K562 (cell line): ENCODE results near the gene DNAI7.

Source experiments
- BCOR ChIP-seq: fragments of 450-650 bp; IDR thresholded peaks from 2 replicates; pipeline ENCODE4 v1.6.1; 2016
- MAX ChIP-seq: sonication (generic); formaldehyde crosslinking; IDR thresholded peaks from 2 replicates; pipeline ENCODE4 v1.9.0; 2022; ENCODE audit warnings: mild to moderate bottlenecking, missing genetic modification reagents
- MTA2 ChIP-seq: fragments of 450-650 bp; IDR thresholded peaks from 2 replicates; pipeline ENCODE4 v1.6.1; 2016; ENCODE audit warnings: low read depth
- NR2F6 ChIP-seq: fragments of 450-650 bp; formaldehyde crosslinking; IDR thresholded peaks from 2 replicates; pipeline ENCODE4 v1.4.0; 2020; ENCODE audit warnings: mild to moderate bottlenecking
- POLR2A ChIP-seq: fragments of 450-650 bp; conservative IDR thresholded peaks from 2 replicates; pipeline ENCODE4 v1.6.1; 2016
- POLR2AphosphoS5 ChIP-seq: IDR thresholded peaks from 2 replicates; pipeline ENCODE4 v1.6.1; 2011; ENCODE audit warnings: mild to moderate bottlenecking, low read depth, low read length, moderate library complexity; ENCODE audit not compliant: control insufficient read depth, insufficient read depth
- RAD21 ChIP-seq, 2 experiments: fragments of 250-450 bp in 1 of 2; fragments of 450-650 bp in 1 of 2; sonication (Bioruptor Pico) in 1 of 2; formaldehyde crosslinking in 1 of 2; IDR thresholded peaks in 1 of 2; conservative IDR thresholded peaks in 1 of 2; 2 replicates each; pipeline versions ENCODE4 v1.4.0 to v1.8.0; 2020 to 2022; ENCODE audit warnings: mild to moderate bottlenecking in 2 of 2, moderate library complexity in 1 of 2
- TEAD4 ChIP-seq, 2 experiments: sonication (generic) in 1 of 2; formaldehyde crosslinking in 1 of 2; IDR thresholded peaks; 2 replicates each; pipeline versions ENCODE4 v1.6.1 to v1.8.0; 2012 to 2022; ENCODE audit warnings: borderline replicate concordance in 1 of 2, inconsistent platforms in 1 of 2, low read length in 1 of 2, mild to moderate bottlenecking in 1 of 2, missing genetic modification reagents in 1 of 2
- ZBTB34 ChIP-seq: fragments of 250-450 bp; sonication (Bioruptor Pico); IDR thresholded peaks from 2 replicates; pipeline ENCODE4 v1.8.0; 2021; ENCODE audit warnings: mild to moderate bottlenecking, moderate library complexity
- ZNF644 ChIP-seq: fragments of 200-800 bp; sonication (Bioruptor generic); IDR thresholded peaks from 2 replicates; pipeline ENCODE4 v1.6.1; 2016; ENCODE audit warnings: low read depth, missing genetic modification characterization, missing compliant biosample characterization

GRCh38 chr12:25197608-25198007 lies 2.6 kb upstream of the DNAI7 start:
- TF ChIP-seq MTA2 = no peak
- TF ChIP-seq POLR2A = no peak
- no peak for TF ChIP-seq TEAD4 (IDR thresholded peaks at IDR 0.05; ENCODE audit: low read length)
- no peak for TF ChIP-seq TEAD4 (CRISPR knock-in tag; IDR thresholded peaks at IDR 0.05; ENCODE audit: borderline replicate concordance)
- no peak for TF ChIP-seq RAD21 (CRISPR knock-in tag; conservative IDR thresholded peaks at IDR 0.05 in 1 of 2, IDR thresholded peaks at IDR 0.05 in 1 of 2)
- TF ChIP-seq BCOR = no peak
- TF ChIP-seq MAX (CRISPR knock-in tag) = no peak
- no peak for TF ChIP-seq ZBTB34 (CRISPR knock-in tag)
- TF ChIP-seq ZNF644 (tag) = no peak
- TF ChIP-seq POLR2AphosphoS5 = no peak
- TF ChIP-seq NR2F6 (CRISPR knock-in tag) = no peak
